ENCODE data around the gene EFHD2. TPM values are rescaled to one million over a fixed set of nuclear protein-coding genes. Genes with fewer than 3 reads are reported as not detected.

The EFHD2 gene
- total RNA-seq, 1 experiment from 2014 or later, result 192 TPM

DNA sequence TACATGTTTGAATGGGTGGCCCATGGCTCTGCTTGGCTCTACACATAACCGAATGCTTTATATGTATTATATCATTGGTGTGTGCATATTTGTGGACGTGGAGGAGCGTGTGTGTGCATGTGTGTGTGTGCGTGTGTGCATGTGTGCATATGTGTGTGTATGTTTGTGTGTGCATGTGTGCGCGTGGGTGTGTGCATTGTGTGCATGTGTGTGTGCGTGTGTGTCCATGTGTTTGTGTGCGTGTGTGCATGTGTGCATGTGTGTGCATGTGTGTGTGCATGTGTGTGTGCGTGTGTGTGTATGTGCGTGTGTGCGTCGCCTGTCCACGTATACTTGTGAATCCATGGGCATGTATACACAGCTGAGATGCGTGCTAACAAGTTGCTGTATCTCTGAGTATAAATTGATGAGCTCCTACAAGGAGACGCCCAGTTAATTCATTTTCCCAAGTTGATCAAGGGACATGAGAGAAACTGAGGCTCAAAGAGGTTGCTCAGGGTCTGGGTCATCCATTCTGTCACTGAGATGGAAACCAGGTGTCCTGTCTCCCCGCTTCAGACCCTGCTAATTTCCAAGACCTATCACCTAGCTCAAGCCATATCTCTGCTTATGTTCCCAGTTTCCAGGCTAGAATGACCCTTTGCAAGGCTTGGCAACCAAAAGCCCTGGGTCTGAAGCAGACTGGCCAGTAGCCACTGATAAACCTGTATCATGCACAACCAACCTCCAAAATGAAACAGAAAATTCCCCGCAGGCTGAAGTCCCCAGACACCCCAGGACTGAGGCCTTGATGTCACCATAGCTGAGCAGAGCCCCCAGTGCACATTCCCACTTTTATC lies 25.8 kb downstream of the EFHD2 start:
- H3K4me3 ChIP-seq (ENCODE audit: low read length), result no peak overlapping the region
- H3K36me3 ChIP-seq (ENCODE audit: low read depth, low read length), result peaks cover 3% of the 10 kb centered on the region; the same call in 1 of the 2 replicates
- no peaks in the 10 kb centered on the region for H3K9me3 ChIP-seq (ENCODE audit: low read length)
- no peak overlapping the region for H3K4me2 ChIP-seq (ENCODE audit: low read length)
- TF ChIP-seq EZH2phosphoT487 (IDR thresholded peaks at IDR 0.05; ENCODE audit: borderline replicate concordance, low read length) (no peak), EZH2 (IDR thresholded peaks at IDR 0.05; ENCODE audit: low read length, unreplicated experiment) (no peak)
- TF ChIP-seq, protein P1, sequence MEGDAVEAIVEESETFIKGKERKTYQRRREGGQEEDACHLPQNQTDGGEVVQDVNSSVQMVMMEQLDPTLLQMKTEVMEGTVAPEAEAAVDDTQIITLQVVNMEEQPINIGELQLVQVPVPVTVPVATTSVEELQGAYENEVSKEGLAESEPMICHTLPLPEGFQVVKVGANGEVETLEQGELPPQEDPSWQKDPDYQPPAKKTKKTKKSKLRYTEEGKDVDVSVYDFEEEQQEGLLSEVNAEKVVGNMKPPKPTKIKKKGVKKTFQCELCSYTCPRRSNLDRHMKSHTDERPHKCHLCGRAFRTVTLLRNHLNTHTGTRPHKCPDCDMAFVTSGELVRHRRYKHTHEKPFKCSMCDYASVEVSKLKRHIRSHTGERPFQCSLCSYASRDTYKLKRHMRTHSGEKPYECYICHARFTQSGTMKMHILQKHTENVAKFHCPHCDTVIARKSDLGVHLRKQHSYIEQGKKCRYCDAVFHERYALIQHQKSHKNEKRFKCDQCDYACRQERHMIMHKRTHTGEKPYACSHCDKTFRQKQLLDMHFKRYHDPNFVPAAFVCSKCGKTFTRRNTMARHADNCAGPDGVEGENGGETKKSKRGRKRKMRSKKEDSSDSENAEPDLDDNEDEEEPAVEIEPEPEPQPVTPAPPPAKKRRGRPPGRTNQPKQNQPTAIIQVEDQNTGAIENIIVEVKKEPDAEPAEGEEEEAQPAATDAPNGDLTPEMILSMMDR (conservative IDR thresholded peaks at IDR 0.05; ENCODE audit: low read depth, low read length), result no peak
- peaks cover 10% of the 10 kb centered on the region for H3K4me1 ChIP-seq (ENCODE audit: insufficient read depth, low read length)
- no peaks in the 10 kb centered on the region for H3F3A ChIP-seq (ENCODE audit: low read length, unreplicated experiment)
- no peaks in the 10 kb centered on the region for H4K20me1 ChIP-seq (ENCODE audit: low read length)
- no peaks in the 10 kb centered on the region for H3K9me2 ChIP-seq (replicated peaks; ENCODE audit: low read length)
- H3K9ac ChIP-seq (ENCODE audit: low read length), result no peak overlapping the region
- no peaks in the 10 kb centered on the region for H3K79me2 ChIP-seq (ENCODE audit: low read length)
- no peak overlapping the region for H2AFZ ChIP-seq (ENCODE audit: low read length)
- intact Hi-C loops (cut with micrococcal nuclease), result no loop called here
- no TSS peak for BruUV-seq (replicated peaks)
- H3K27ac ChIP-seq (ENCODE audit: low read length), result no peak overlapping the region
- DNase-seq (no peak), ATAC-seq (no peak)
- CTCF ChIA-PET, result interaction anchor here (0.7 kb wide), 1 partner anchor 175 kb away, joined by 3 read pairs; no protein-coding TSS in a partner anchor
- H3K27me3 ChIP-seq (ENCODE audit: low read length), result no peaks in the 10 kb centered on the region
- POLR2A ChIA-PET (ENCODE audit: unreplicated experiment), result no interaction called here

DNA sequence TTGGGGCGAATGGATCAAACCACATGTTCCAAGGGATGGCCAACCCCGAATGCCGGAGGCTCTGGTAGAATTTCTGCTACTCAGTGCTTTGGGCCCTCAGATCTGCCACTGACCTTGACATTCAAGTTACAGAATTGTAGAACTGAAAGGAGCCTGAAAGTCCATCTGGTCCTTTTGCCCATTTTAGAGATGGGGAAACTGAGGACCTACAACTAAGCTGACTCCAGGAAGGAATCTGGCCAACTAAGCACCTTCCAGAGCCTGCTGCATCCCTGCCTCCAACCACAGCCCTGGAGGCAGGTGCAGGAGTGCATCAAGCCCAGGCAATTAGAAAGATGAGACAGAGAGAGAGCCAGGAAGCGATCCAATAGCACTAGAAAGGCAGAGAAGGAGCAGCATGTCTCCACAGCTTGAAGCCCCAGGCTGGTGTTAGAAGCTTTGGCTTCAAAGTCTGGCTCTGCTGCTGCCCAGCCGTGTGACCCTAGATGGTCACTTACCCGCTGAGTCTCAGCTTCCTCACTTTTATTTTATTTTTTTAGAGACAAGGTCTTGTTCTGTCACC lies 27.3 kb downstream of the EFHD2 start:
- no TSS peak for BruUV-seq (replicated peaks)
- no peak overlapping the region for H3K4me3 ChIP-seq (ENCODE audit: low read length)
- ChIA-PET CTCF (no interaction called here), POLR2A (ENCODE audit: unreplicated experiment) (no interaction called here)
- DNase-seq (no peak), ATAC-seq (no peak)
- H4K20me1 ChIP-seq (ENCODE audit: low read length), result no peaks in the 10 kb centered on the region
- no peak overlapping the region for H3K9ac ChIP-seq (ENCODE audit: low read length)
- no peaks in the 10 kb centered on the region for H3K79me2 ChIP-seq (ENCODE audit: low read length)
- no peaks in the 10 kb centered on the region for H3K9me3 ChIP-seq (ENCODE audit: low read length)
- no peaks in the 10 kb centered on the region for H3K27me3 ChIP-seq (ENCODE audit: low read length)
- H3K27ac ChIP-seq (ENCODE audit: low read length), result no peak overlapping the region
- intact Hi-C loops (cut with micrococcal nuclease), result no loop called here
- H3K9me2 ChIP-seq (replicated peaks; ENCODE audit: low read length), result no peaks in the 10 kb centered on the region
- no peak overlapping the region for H3K4me2 ChIP-seq (ENCODE audit: low read length)
- H3K4me1 ChIP-seq (ENCODE audit: insufficient read depth, low read length), result peaks cover 9% of the 10 kb centered on the region
- no peak overlapping the region for H2AFZ ChIP-seq (ENCODE audit: low read length)
- no peak for TF ChIP-seq EZH2phosphoT487 (IDR thresholded peaks at IDR 0.05; ENCODE audit: borderline replicate concordance, low read length)
- TF ChIP-seq, protein P1 (conservative IDR thresholded peaks at IDR 0.05; ENCODE audit: low read depth, low read length), result no peak
- no peak for TF ChIP-seq EZH2 (IDR thresholded peaks at IDR 0.05; ENCODE audit: low read length, unreplicated experiment)
- H3K36me3 ChIP-seq (ENCODE audit: low read depth, low read length), result no peaks in the 10 kb centered on the region
- H3F3A ChIP-seq (ENCODE audit: low read length, unreplicated experiment), result no peaks in the 10 kb centered on the region

DNA sequence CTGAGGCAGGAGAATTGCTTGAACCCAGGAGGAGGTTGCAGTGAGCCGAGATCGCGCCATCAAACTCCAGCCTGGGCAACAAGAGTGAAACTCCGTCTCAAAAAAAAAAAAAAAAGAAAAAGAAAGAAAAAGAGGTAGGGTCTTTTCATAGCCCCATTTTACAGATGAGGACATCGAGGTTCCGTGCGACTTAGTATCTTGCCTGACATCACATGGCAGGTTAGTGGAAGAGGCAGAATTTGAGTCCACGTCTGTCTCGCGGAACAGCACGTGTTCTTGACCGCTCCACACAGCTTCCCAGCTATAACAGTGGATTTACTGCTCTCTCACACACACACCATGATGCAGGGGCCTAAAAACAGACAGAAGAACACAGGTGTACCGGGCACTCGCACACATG lies 29.6 kb downstream of the EFHD2 start:
- Histone ChIP-seq H3K9me2 (replicated peaks; ENCODE audit: low read length) (no peaks in the 10 kb centered on the region), H4K20me1 (ENCODE audit: low read length) (no peaks in the 10 kb centered on the region), H3K36me3 (ENCODE audit: low read depth, low read length) (no peaks in the 10 kb centered on the region), H3K4me3 (ENCODE audit: low read length) (no peak overlapping the region), H3K27ac (ENCODE audit: low read length) (no peak overlapping the region), H3K9me3 (ENCODE audit: low read length) (no peaks in the 10 kb centered on the region), H3K4me2 (ENCODE audit: low read length) (no peak overlapping the region), H3K9ac (ENCODE audit: low read length) (no peak overlapping the region), H2AFZ (ENCODE audit: low read length) (no peak overlapping the region), H3K27me3 (ENCODE audit: low read length) (no peaks in the 10 kb centered on the region), H3K79me2 (ENCODE audit: low read length) (no peaks in the 10 kb centered on the region), H3K4me1 (ENCODE audit: insufficient read depth, low read length) (no peaks in the 10 kb centered on the region), H3F3A (ENCODE audit: low read length, unreplicated experiment) (no peaks in the 10 kb centered on the region)
- ChIA-PET CTCF (no interaction called here), POLR2A (ENCODE audit: unreplicated experiment) (no interaction called here)
- DNase-seq, result no peak
- TF ChIP-seq, protein P1 (conservative IDR thresholded peaks at IDR 0.05; ENCODE audit: low read depth, low read length), result no peak
- no peak for TF ChIP-seq EZH2phosphoT487 (IDR thresholded peaks at IDR 0.05; ENCODE audit: borderline replicate concordance, low read length)
- no TSS peak for BruUV-seq (replicated peaks)
- ATAC-seq, result no peak
- intact Hi-C loops (cut with micrococcal nuclease), result no loop called here
